Parathyroid adenoma (tissue), 2 donors: ENCODE measurements around the gene BICD2.

ENCODE experiments used
- H2AFZ ChIP-seq: fragments of 300-600 bp; sonication (generic); one replicate; pipeline ENCODE4 v1.7.0; 2017; ENCODE audit warnings: antibody characterized with exemption, mild to moderate bottlenecking
- H3K27ac ChIP-seq: fragments of 300-600 bp; sonication (generic); one replicate; pipeline ENCODE4 v1.7.0; 2017
- H3K27me3 ChIP-seq: fragments of 300-600 bp; sonication (generic); one replicate; pipeline ENCODE4 v1.7.0; 2017; ENCODE audit warnings: low read length; ENCODE audit not compliant: control insufficient read depth, insufficient read depth
- H3K36me3 ChIP-seq: fragments of 300-600 bp; sonication (generic); one replicate; pipeline ENCODE4 v1.7.0; 2017; ENCODE audit warnings: low read length; ENCODE audit not compliant: control insufficient read depth, insufficient read depth
- H3K4me1 ChIP-seq: fragments of 300-600 bp; sonication (generic); one replicate; pipeline ENCODE4 v1.7.0; 2017; ENCODE audit warnings: control low read depth
- H3K4me2 ChIP-seq: fragments of 300-600 bp; sonication (generic); one replicate; pipeline ENCODE4 v1.7.0; 2017; ENCODE audit warnings: low read length
- H3K4me3 ChIP-seq: fragments of 300-600 bp; sonication (generic); one replicate; pipeline ENCODE4 v1.7.0; 2017; ENCODE audit warnings: low read depth, low read length
- H3K79me2 ChIP-seq: fragments of 300-600 bp; sonication (generic); one replicate; pipeline ENCODE4 v1.7.0; 2017; ENCODE audit warnings: control low read depth
- H3K9ac ChIP-seq: fragments of 300-600 bp; sonication (generic); one replicate; pipeline ENCODE4 v1.7.0; 2017; ENCODE audit warnings: mild to moderate bottlenecking
- H3K9me3 ChIP-seq: fragments of 300-600 bp; sonication (generic); one replicate; pipeline ENCODE4 v1.7.0; 2017; ENCODE audit warnings: low read length; ENCODE audit not compliant: control insufficient read depth
- CTCF ChIP-seq: fragments of 300-600 bp; sonication (generic); IDR thresholded peaks from one replicate; pipeline ENCODE4 v1.7.0; 2017; ENCODE audit warnings: antibody characterized with exemption, mild to moderate bottlenecking
- donor health status: primary hyperparathyroidism.

The BICD2 gene

GRCh38 chr9:92729735-92730155, 34.9 kb downstream of the BICD2 start:
- no peak overlapping the region for H2AFZ ChIP-seq
- H3K4me1 ChIP-seq, result no peaks in the 10 kb centered on the region
- H3K27ac ChIP-seq, result no peak overlapping the region
- TF ChIP-seq CTCF, result no peak
- H3K4me3 ChIP-seq, result no peak overlapping the region
- H3K36me3 ChIP-seq, result no peaks in the 10 kb centered on the region
- no peaks in the 10 kb centered on the region for H3K27me3 ChIP-seq
- H3K9ac ChIP-seq, result no peak overlapping the region
- H3K9me3 ChIP-seq, result no peaks in the 10 kb centered on the region
- no peak overlapping the region for H3K4me2 ChIP-seq
- peaks cover 6% of the 10 kb centered on the region for H3K79me2 ChIP-seq

GRCh38 chr9:92728831-92729734, 35.5 kb downstream of the BICD2 start:
- H3K9ac ChIP-seq, result no peak overlapping the region
- no peak overlapping the region for H2AFZ ChIP-seq
- H3K27ac ChIP-seq, result no peak overlapping the region
- no peaks in the 10 kb centered on the region for H3K9me3 ChIP-seq
- no peaks in the 10 kb centered on the region for H3K4me1 ChIP-seq
- no peak overlapping the region for H3K4me3 ChIP-seq
- no peaks in the 10 kb centered on the region for H3K27me3 ChIP-seq
- H3K79me2 ChIP-seq, result peaks cover 4% of the 10 kb centered on the region
- no peak overlapping the region for H3K4me2 ChIP-seq
- no peaks in the 10 kb centered on the region for H3K36me3 ChIP-seq
- no peak for TF ChIP-seq CTCF

- H3K4me3 ChIP-seq, result no peak overlapping the region
- TF ChIP-seq CTCF, result no peak
- no peak overlapping the region for H3K9ac ChIP-seq
- H3K27ac ChIP-seq, result no peak overlapping the region
- H3K4me1 ChIP-seq, result no peaks in the 10 kb centered on the region
- H3K79me2 ChIP-seq, result peaks cover 4% of the 10 kb centered on the region
- no peaks in the 10 kb centered on the region for H3K27me3 ChIP-seq
- no peaks in the 10 kb centered on the region for H3K9me3 ChIP-seq
- H2AFZ ChIP-seq, result no peak overlapping the region
- H3K36me3 ChIP-seq, result no peaks in the 10 kb centered on the region
- no peak overlapping the region for H3K4me2 ChIP-seq
These were observed 36.6 kb downstream of the BICD2 start for GRCh38 chr9:92727716-92728700.

- Histone ChIP-seq H3K79me2 (peaks cover 4% of the 10 kb centered on the region), H3K4me1 (no peaks in the 10 kb centered on the region), H3K27me3 (no peaks in the 10 kb centered on the region), H3K9me3 (no peaks in the 10 kb centered on the region), H3K36me3 (no peaks in the 10 kb centered on the region), H3K9ac (no peak overlapping the region), H3K4me2 (no peak overlapping the region), H3K4me3 (no peak overlapping the region), H3K27ac (no peak overlapping the region), H2AFZ (no peak overlapping the region)
- no peak for TF ChIP-seq CTCF
These were observed 37.5 kb downstream of the BICD2 start for GRCh38 chr9:92726971-92727715.
